IMR-90 (cell line): ENCODE results near the gene U2SURP. TPM values are rescaled to one million over a fixed set of nuclear protein-coding genes. Genes with fewer than 3 reads are reported as not detected.

Experiments used
- ATAC-seq: fragments of 200-7000 bp; cut with Tn5 transposase; 2 replicates; pipeline ENCODE4 v1.9.1; 2020; ENCODE audit warnings: low read depth, mild to moderate bottlenecking, moderate library complexity
- BruUV-seq: library from RNA; stranded (reverse); fragments of 400-500 nt; replicated peaks from 2 replicates; lab custom pipeline; 2021; lab: Mats Ljungman, UMichigan
- CTCF ChIA-PET: fragments of 300-600 bp; formaldehyde crosslinking; extraction: SDS; loops from one replicate; lab custom pipeline; 2021; ENCODE audit warnings: antibody characterized with exemption; lab: Yijun Ruan, JAX
- POLR2A ChIA-PET: fragments of 300-600 bp; sonication (Branson Sonifier 250); formaldehyde crosslinking; loops from one replicate; lab custom pipeline; 2022; ENCODE audit warnings: antibody characterized with exemption; ENCODE audit not compliant: unreplicated experiment; lab: Charles Lee
- DNase-seq: peaks from one replicate; pipeline ENCODE4 v3.0.0; 2013
- H2AFZ ChIP-seq: replicated peaks from 2 replicates; pipeline ENCODE3; 2013; ENCODE audit warnings: low read length, mild to moderate bottlenecking; ENCODE audit not compliant: poor library complexity
- H2AK5ac ChIP-seq: 2 replicates; pipeline ENCODE4 v1.6.1; 2013; ENCODE audit warnings: low read depth, low read length, inconsistent platforms
- H2AK9ac ChIP-seq: replicated peaks from 2 replicates; pipeline ENCODE3; 2013; ENCODE audit warnings: mild to moderate bottlenecking, low read depth, low read length, moderate library complexity; ENCODE audit not compliant: poor library complexity
- H2BK120ac ChIP-seq: 2 replicates; pipeline ENCODE4 v1.6.1; 2013; ENCODE audit warnings: low read depth, low read length, inconsistent platforms
- H2BK15ac ChIP-seq: 3 replicates; pipeline ENCODE4 v1.6.1; 2013; ENCODE audit warnings: low read depth, low read length, inconsistent platforms
- H2BK20ac ChIP-seq: 2 replicates; pipeline ENCODE4 v1.6.1; 2013; ENCODE audit warnings: low read depth, mild to moderate bottlenecking, inconsistent platforms, low read length, moderate library complexity
- H2BK5ac ChIP-seq: 2 replicates; pipeline ENCODE4 v1.6.1; 2013; ENCODE audit warnings: mild to moderate bottlenecking, low read depth, low read length, inconsistent platforms; ENCODE audit not compliant: poor library complexity, severe bottlenecking
- H3K14ac ChIP-seq: replicated peaks from 2 replicates; pipeline ENCODE4 v1.6.1; 2013; ENCODE audit warnings: low read depth, low read length, inconsistent platforms
- H3K18ac ChIP-seq: 2 replicates; pipeline ENCODE4 v1.6.1; 2013; ENCODE audit warnings: low read depth, low read length, control low read depth
- H3K23ac ChIP-seq: 2 replicates; pipeline ENCODE4 v1.6.1; 2013; ENCODE audit warnings: low read depth, low read length, inconsistent platforms
- H3K27ac ChIP-seq: 2 replicates; pipeline ENCODE4 v1.5.1; 2013; ENCODE audit warnings: mild to moderate bottlenecking, control low read depth, low read length; ENCODE audit not compliant: insufficient read depth
- H3K27me3 ChIP-seq: 2 replicates; pipeline ENCODE4 v1.6.1; 2013; ENCODE audit warnings: low read length; ENCODE audit not compliant: control insufficient read depth, insufficient read depth
- H3K36me3 ChIP-seq: 2 replicates; pipeline ENCODE4 v1.6.1; 2013; ENCODE audit warnings: low read length, mixed read lengths; ENCODE audit not compliant: control insufficient read depth, insufficient read depth
- H3K4ac ChIP-seq: 2 replicates; pipeline ENCODE4 v1.6.1; 2013; ENCODE audit warnings: low read depth, low read length, inconsistent platforms
- H3K4me1 ChIP-seq: 2 replicates; pipeline ENCODE4 v1.6.1; 2013; ENCODE audit warnings: low read length, mixed read lengths; ENCODE audit not compliant: control insufficient read depth, insufficient read depth
- H3K4me2 ChIP-seq: 2 replicates; pipeline ENCODE4 v1.6.1; 2013; ENCODE audit warnings: low read depth, mild to moderate bottlenecking, control low read depth, low read length, moderate library complexity
- H3K4me3 ChIP-seq: 2 replicates; pipeline ENCODE4 v1.5.1; 2013; ENCODE audit warnings: low read depth, mild to moderate bottlenecking, control low read depth, low read length, moderate library complexity; ENCODE audit not compliant: insufficient read depth
- H3K56ac ChIP-seq: 2 replicates; pipeline ENCODE4 v1.6.1; 2013; ENCODE audit warnings: low read length, inconsistent platforms; ENCODE audit not compliant: insufficient read depth; ENCODE audit errors: extremely low read depth
- H3K79me1 ChIP-seq, 2 experiments: 2 replicates each; pipeline ENCODE4 v1.6.1; 2013; ENCODE audit warnings: low read length in 2 of 2, inconsistent platforms in 1 of 2, low read depth in 1 of 2
- H3K9ac ChIP-seq: 2 replicates; pipeline ENCODE4 v1.6.1; 2013; ENCODE audit warnings: low read depth, low read length, control low read depth
- H3K9me1 ChIP-seq: 2 replicates; pipeline ENCODE4 v1.6.1; 2013; ENCODE audit warnings: low read length, inconsistent platforms; ENCODE audit not compliant: insufficient read depth
- H3K9me3 ChIP-seq: 2 replicates; pipeline ENCODE4 v1.6.1; 2013; ENCODE audit warnings: low read length; ENCODE audit not compliant: control insufficient read depth, insufficient read depth
- H4K20me1 ChIP-seq: 2 replicates; pipeline ENCODE4 v1.6.1; 2013; ENCODE audit warnings: low read length, inconsistent platforms; ENCODE audit not compliant: insufficient read depth
- H4K5ac ChIP-seq: 2 replicates; pipeline ENCODE4 v1.6.1; 2013; ENCODE audit warnings: mild to moderate bottlenecking, low read depth, low read length, control low read depth
- H4K8ac ChIP-seq, 2 experiments: 2 replicates each; pipeline ENCODE4 v1.6.1; 2013; ENCODE audit warnings: low read depth in 2 of 2, low read length in 2 of 2, control low read depth in 1 of 2, inconsistent platforms in 1 of 2
- H4K91ac ChIP-seq: 2 replicates; pipeline ENCODE4 v1.6.1; 2013; ENCODE audit warnings: low read depth, low read length, inconsistent platforms; ENCODE audit not compliant: insufficient read depth
- FOS ChIP-seq: fragments of 150-350 bp; IDR thresholded peaks from 2 replicates; pipeline ENCODE4 v1.6.1; 2016; ENCODE audit warnings: low read depth, low read length
- RCOR1 ChIP-seq: IDR thresholded peaks from 2 replicates; pipeline ENCODE4 v1.6.1; 2012; ENCODE audit warnings: mild to moderate bottlenecking, low read length, improper control_type of control experiment; ENCODE audit not compliant: insufficient replicate concordance
- USF2 ChIP-seq: fragments of 150-350 bp; IDR thresholded peaks from 2 replicates; pipeline ENCODE4 v1.6.1; 2017; ENCODE audit warnings: mild to moderate bottlenecking, antibody characterized with exemption, low read length, low read depth
- WGBS, 2 experiments: methylation state at CpG; one replicate each; pipeline versions ENCODE4 v1.1.5 to v1.1.7; 2013; ENCODE audit warnings: missing lambda C conversion rate in 2 of 2; ENCODE audit not compliant: insufficient read length in 1 of 2; ENCODE audit errors: extremely low coverage in 2 of 2; 5-methylcytosine and 5-hydroxymethylcytosine counted together
- dilution Hi-C: fragments of 300-500 bp; cut with HindIII; formaldehyde crosslinking; loops from one replicate; pipeline ENCODE4 v1.14.3; 2018; ENCODE audit warnings: low sequenced_read_pairs; ENCODE audit not compliant: unreplicated experiment
- in situ Hi-C: fragments of 300-500 bp; cut with MboI; formaldehyde crosslinking; loops from 3 replicates; pipeline ENCODE4 v1.14.3; 2019; ENCODE audit warnings: low sequenced_read_pairs, inconsistent platforms, mixed read lengths
- intact Hi-C: fragments of 100-400 bp; cut with micrococcal nuclease; formaldehyde crosslinking; loops from 2 replicates; pipeline ENCODE4 v1.10.0; 2022
- polyA plus RNA-seq, 3 experiments: library from polyadenylated mRNA; depleted of rRNA; stranded (reverse); fragments of >200 nt; gene quantifications; 2 replicates each; pipeline ENCODE4 v1.2.3, GENCODE V29; 2012; ENCODE audit warnings: low replicate concordance in 1 of 3
- total RNA-seq: library from RNA; depleted of rRNA; stranded (reverse); fragments of >200 nt; gene quantifications from 2 replicates; pipeline ENCODE4 v1.2.3, GENCODE V29; 2012

Gene U2SURP
- total and polyA plus RNA-seq, 2 of the 4 experiments (the other 2 are of a cell fraction) = 24.8 to 29.4 TPM

GRCh38 chr3:143064777-143065176 is 63.4 kb downstream of the U2SURP start:
- DNase-seq (no peak), ATAC-seq (no peak)
- Histone ChIP-seq H4K91ac (no peak overlapping the region), H3K23ac (no peak overlapping the region), H2AK9ac (no peak overlapping the region), H3K4ac (no peak overlapping the region), H2BK15ac (no peak overlapping the region), H3K14ac (no peak overlapping the region), H3K27ac (no peak overlapping the region), H3K4me2 (no peak overlapping the region), H4K20me1 (no peaks in the 10 kb centered on the region), H4K8ac (no peak overlapping the region), H3K9me1 (no peaks in the 10 kb centered on the region), H2AFZ (no peak overlapping the region), H3K18ac (no peak overlapping the region), H3K9me3 (no peaks in the 10 kb centered on the region), H3K4me3 (no peak overlapping the region), H3K9ac (no peak overlapping the region), H3K36me3 (no peaks in the 10 kb centered on the region), H3K79me1 (no peaks in the 10 kb centered on the region), H2BK20ac (no peak overlapping the region), H3K4me1 (no peaks in the 10 kb centered on the region; the same call in 1 of the 2 replicates), H3K56ac (no peak overlapping the region), H3K27me3 (no peaks in the 10 kb centered on the region), H2BK120ac (no peak overlapping the region), H4K5ac (no peak overlapping the region), H2BK5ac (no peak overlapping the region), H2AK5ac (no peak overlapping the region)
- CTCF ChIA-PET = interaction anchor here (1.3 kb wide), 1 partner anchor 9 kb away, joined by 4 read pairs; no protein-coding TSS in a partner anchor
- POLR2A ChIA-PET = no interaction called here
- no TSS peak for BruUV-seq
- TF ChIP-seq FOS = no peak
- TF ChIP-seq USF2 = no peak
- TF ChIP-seq RCOR1 = no peak
- intact Hi-C loops = no loop called here
- in situ Hi-C loops = no loop called here
- 100% methylated on average over 3 of the region's 5 CpGs; no CpG with 5 or more reads in 1 of the 2 experiments for WGBS, 2 experiments
- dilution Hi-C loops = no loop called here
